ENCODE results near the gene FAM219A.
A peak's percentile ranks its signal among the peaks of the same experiment; 100 is the strongest.

GRCh38 chr9:34379334-34380033, 78.9 kb downstream of the FAM219A start:
- TF ChIP-seq POLR2A (IDR thresholded peaks at IDR 0.05) (no peak), CTCF (IDR thresholded peaks at IDR 0.05) (peak; percentile 98 to 100 (median 98))
